Muscle of leg (tissue), 11 donors: Measurements from ENCODE around the gene OTUD6A. TPM values are rescaled to one million over a fixed set of nuclear protein-coding genes. Genes with fewer than 3 reads are reported as not detected.
"Not testable (repeated sequence)": the region's sequence is repeated elsewhere in the genome, so short reads cannot be mapped to it uniquely, and the experiment has no call there.

ENCODE experiments used
- DNase-seq: peaks from one replicate; pipeline ENCODE4 v3.0.0; 2013
- H3K27ac ChIP-seq: one replicate; pipeline ENCODE4 v1.5.1; 2013; ENCODE audit warnings: mild to moderate bottlenecking, low read length, control low read depth
- H3K27me3 ChIP-seq: one replicate; pipeline ENCODE4 v1.6.1; 2013; ENCODE audit warnings: low read length; ENCODE audit not compliant: control insufficient read depth, insufficient read depth
- H3K36me3 ChIP-seq: one replicate; pipeline ENCODE4 v1.6.1; 2013; ENCODE audit warnings: low read length; ENCODE audit not compliant: control insufficient read depth, insufficient read depth
- H3K4me1 ChIP-seq: one replicate; pipeline ENCODE4 v1.6.1; 2013; ENCODE audit warnings: low read length; ENCODE audit not compliant: control insufficient read depth, insufficient read depth
- H3K4me3 ChIP-seq: one replicate; pipeline ENCODE4 v1.5.1; 2013; ENCODE audit warnings: low read length, control low read depth
- H3K9me3 ChIP-seq: replicated peaks from 2 replicates; pipeline ENCODE4 v1.6.1; 2013; ENCODE audit warnings: low read depth, low read length; ENCODE audit not compliant: control insufficient read depth
- WGBS: methylation state at CpG from one replicate; pipeline ENCODE4 v1.1.5; 2013; ENCODE audit warnings: missing lambda C conversion rate; ENCODE audit not compliant: insufficient coverage; 5-methylcytosine and 5-hydroxymethylcytosine counted together
- polyA plus RNA-seq, 8 donors: library from polyadenylated mRNA; unstranded; fragments of 120-200 nt; gene quantifications; one replicate each; pipeline versions ENCODE4 v1.2.1 to v1.2.3, GENCODE V29; 2013; ENCODE audit warnings: inconsistent platforms in 1 of 8, low replicate concordance in 1 of 8; ENCODE audit not compliant: insufficient read length in 8 of 8, insufficient read depth in 1 of 8
- total RNA-seq: library from RNA; stranded (reverse); fragments of 120-200 nt; gene quantifications from one replicate; pipeline ENCODE4 v1.2.4, GENCODE V29; 2013

The OTUD6A gene
- total and polyA plus RNA-seq, 9 donors, result not detected

DNA sequence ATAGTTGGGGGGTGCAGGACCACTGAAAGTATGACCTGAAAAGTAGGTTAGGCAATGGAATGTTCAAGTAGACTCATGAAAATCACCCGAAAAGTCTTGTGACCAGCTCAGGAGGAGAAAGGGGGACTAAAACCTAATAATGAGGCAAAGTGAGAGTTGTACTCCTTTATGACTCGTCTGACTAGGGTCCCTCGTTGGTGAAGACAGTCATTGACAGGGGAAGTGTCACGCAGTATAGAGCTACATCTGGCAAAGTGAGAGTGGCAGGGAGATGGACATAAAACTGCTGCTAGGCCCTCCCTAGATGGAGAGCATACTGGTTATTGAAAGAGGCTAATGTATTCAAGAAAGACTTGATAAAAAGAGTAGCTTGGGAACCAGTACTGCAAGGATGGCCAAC is 20.5 kb downstream of the OTUD6A start:
- no peak for DNase-seq
- Histone ChIP-seq H3K27me3 (peaks cover 19% of the 10 kb centered on the region), H3K4me1 (peaks cover 4% of the 10 kb centered on the region), H3K9me3 (no peaks in the 10 kb centered on the region), H3K36me3 (no peaks in the 10 kb centered on the region), H3K4me3 (no peak overlapping the region), H3K27ac (no peak overlapping the region)
- WGBS, result 50% methylated on average over 4 of the region's 4 CpGs

DNA sequence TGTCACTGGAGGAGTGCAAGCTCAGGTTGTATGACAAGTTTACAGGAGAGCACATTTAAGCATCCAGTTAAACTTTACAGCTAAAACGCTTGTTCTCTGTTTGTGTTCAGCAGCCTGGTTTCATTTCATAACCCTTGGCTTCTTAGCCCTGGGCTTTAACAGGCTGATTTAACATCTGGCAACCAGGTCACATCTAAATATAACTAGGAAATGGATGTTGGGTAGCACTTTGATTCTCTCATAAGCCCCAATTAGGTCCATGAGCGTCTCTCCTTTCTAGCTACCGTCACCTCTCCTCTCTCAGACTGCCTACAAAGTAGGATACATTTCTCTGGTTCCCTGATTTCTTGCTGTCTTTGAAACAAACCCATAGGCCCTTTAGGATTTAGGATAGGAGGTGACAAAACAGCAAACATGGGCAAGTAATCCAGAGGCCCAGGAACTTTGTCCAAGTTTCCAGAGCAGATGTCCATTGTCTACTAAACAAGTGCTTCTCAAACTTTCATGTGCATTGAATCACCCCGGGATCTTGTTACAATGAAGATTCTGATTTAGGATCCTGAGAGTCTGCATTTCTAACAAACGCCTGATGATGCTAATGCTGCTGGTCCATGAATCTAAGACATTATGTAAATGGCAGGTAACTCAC is 22.5 kb downstream of the OTUD6A start:
- H3K9me3 ChIP-seq, result no peaks in the 10 kb centered on the region
- no peaks in the 10 kb centered on the region for H3K36me3 ChIP-seq
- peaks cover 16% of the 10 kb centered on the region for H3K27me3 ChIP-seq
- no peak overlapping the region for H3K4me3 ChIP-seq
- H3K27ac ChIP-seq, result no peak overlapping the region
- peak; percentile 57 for DNase-seq
- WGBS, result 57% methylated on average over 1 of the region's 5 CpGs
- H3K4me1 ChIP-seq, result peaks cover 18% of the 10 kb centered on the region

DNA sequence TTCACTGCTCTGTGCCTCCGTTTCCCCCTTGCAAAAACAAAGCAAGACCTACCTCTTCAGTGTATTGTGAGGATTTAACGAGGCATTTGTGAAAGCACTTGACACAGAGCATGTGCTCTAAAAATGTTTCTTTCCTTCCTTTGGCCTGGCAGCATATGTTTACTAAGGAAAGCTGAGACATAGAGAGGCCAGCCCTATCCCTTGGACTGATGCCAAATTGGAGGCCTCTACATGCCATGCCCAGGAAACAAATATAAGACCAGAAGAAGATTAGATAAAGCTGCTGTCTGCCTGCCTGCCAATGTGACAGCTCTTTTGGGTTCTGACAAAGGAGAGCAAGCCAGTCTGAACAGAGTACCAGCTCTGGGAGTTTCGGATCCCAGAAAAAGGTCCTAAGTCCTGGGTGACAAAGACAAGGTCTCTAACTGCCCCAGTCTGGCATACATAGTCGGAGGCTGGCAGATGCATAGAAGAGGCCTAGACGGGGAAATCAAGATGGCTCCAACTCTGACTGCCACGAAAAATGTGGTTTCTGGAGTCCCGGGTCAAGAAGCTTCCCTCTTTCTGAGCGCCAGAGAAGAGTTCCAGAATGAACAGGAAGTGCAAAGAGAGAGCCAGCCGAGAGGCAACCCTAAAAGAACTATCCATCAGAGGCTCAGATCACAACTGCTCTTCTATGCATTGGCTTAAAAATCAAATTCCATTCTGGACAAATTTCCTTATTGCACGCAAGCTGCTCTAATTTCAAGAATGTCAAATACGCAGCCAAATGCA is 25.8 kb downstream of the OTUD6A start:
- Histone ChIP-seq H3K27me3 (peaks cover 21% of the 10 kb centered on the region), H3K4me3 (no peak overlapping the region), H3K27ac (no peak overlapping the region), H3K9me3 (no peaks in the 10 kb centered on the region), H3K4me1 (peaks cover 18% of the 10 kb centered on the region), H3K36me3 (no peaks in the 10 kb centered on the region)
- WGBS, result 48% methylated on average over 6 of the region's 11 CpGs
- peak; percentile 50 for DNase-seq

DNA sequence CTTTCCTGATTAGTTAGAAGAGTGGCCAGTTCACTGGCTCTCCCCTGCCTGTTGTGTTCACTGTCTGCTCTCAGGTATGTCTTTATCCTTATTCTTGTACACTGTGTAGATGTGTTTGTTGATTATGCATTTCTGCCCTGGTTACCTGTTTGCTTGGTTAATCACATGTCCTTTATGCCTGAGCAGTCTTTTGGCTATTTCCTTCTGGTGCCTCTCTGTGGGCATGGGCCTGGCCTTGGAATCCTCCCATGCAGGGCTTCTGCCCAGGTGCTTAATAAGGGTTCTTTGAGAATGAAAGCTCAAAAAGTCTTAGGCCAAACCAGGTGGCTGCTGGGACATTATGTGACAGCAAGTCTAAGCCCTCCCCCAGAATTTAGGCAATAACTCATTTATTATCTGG is 26.5 kb downstream of the OTUD6A start:
- Histone ChIP-seq H3K4me1 (peaks cover 18% of the 10 kb centered on the region), H3K27me3 (peaks cover 18% of the 10 kb centered on the region), H3K4me3 (no peak overlapping the region), H3K27ac (no peak overlapping the region), H3K9me3 (no peaks in the 10 kb centered on the region), H3K36me3 (no peaks in the 10 kb centered on the region)
- no peak for DNase-seq

DNA sequence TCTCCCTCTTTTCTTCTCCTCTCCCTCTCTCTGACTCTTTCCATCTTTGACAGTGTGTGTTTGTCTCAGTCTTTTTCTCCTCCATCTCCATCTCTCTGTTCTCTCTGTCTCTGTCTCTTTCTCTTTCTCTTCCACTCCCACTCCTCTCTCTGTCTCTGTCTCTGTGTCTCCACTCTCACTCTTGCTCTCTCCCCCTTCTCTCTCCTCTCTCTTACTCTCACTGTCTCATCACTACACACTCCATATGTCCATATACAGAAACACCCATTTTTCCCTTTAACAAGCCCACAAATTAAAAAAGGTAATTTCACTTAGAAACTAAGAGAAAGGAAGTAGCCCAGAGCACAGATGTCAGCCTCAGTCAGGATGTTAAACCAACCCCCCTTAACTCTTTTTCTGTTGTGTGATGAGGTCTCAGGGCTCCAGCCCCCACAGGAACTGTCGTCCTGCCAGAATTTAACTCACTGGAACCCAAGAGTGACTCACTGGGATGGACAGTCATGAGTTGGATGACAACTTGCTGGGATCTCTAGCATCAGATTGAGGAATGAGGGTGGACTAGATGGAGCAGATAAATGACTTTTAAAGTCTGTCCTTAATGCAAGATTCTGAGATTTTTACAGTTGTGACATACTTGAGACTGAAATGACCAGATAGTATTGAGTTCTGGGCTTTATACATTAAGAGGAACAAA is 27.5 kb downstream of the OTUD6A start:
- Histone ChIP-seq H3K9me3 (no peaks in the 10 kb centered on the region), H3K4me1 (peaks cover 18% of the 10 kb centered on the region), H3K4me3 (no peak overlapping the region), H3K36me3 (no peaks in the 10 kb centered on the region), H3K27ac (no peak overlapping the region), H3K27me3 (peaks cover 13% of the 10 kb centered on the region)
- WGBS, result no CpG with 5 or more reads among the region's 1 CpG
- peak; percentile 47 for DNase-seq

DNA sequence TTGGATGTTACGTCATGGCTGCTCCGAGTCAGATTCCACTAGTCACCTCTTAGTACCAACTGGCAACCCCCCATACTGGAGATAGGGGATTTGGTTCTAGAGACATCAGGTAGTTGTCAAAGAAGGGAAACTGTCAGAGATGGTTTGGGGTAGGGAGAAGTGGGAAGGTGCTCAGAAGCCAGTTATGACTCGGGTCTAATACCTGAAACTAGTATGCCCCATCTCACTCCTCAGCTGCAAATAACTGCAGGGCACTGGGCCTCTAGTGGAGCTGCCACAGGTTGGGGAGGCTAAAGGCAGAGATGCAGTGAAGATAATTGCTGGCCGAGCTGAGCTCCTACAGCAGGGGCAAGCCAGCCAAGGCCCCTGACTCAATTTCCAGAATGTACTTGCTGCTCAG is 30.0 kb downstream of the OTUD6A start:
- Histone ChIP-seq H3K9me3 (no peaks in the 10 kb centered on the region), H3K4me3 (no peak overlapping the region), H3K27me3 (peaks cover 12% of the 10 kb centered on the region), H3K27ac (no peak overlapping the region), H3K4me1 (peaks cover 18% of the 10 kb centered on the region), H3K36me3 (no peaks in the 10 kb centered on the region)
- 78% methylated on average over 1 of the region's 4 CpGs for WGBS
- DNase-seq, result no peak

DNA sequence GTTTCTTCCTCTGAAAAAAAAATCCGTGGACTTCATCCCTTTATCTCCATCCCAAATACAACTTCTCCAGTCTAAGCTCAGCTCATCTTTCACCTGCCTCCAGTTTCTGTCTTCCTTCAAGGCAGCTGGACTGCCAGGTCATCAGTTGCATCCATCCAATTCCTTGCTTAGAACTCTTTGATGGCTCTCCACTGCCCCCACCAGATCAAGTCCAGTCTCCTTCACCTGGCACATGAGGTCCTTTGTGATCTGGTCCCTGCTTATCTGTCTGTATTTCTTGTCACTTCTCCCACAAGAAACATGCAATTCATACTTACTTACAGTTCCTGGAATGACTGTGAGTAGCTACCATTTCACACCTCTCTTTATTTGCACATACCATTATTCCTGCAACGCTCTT is 33.8 kb downstream of the OTUD6A start:
- no peaks in the 10 kb centered on the region for H3K36me3 ChIP-seq
- H3K27ac ChIP-seq, result no peak overlapping the region
- 31% methylated on average over 2 of the region's 2 CpGs for WGBS
- DNase-seq, result peak; percentile 41
- H3K4me1 ChIP-seq, result no peaks in the 10 kb centered on the region
- peaks cover 10% of the 10 kb centered on the region for H3K27me3 ChIP-seq
- no peaks in the 10 kb centered on the region for H3K9me3 ChIP-seq
- no peak overlapping the region for H3K4me3 ChIP-seq

DNA sequence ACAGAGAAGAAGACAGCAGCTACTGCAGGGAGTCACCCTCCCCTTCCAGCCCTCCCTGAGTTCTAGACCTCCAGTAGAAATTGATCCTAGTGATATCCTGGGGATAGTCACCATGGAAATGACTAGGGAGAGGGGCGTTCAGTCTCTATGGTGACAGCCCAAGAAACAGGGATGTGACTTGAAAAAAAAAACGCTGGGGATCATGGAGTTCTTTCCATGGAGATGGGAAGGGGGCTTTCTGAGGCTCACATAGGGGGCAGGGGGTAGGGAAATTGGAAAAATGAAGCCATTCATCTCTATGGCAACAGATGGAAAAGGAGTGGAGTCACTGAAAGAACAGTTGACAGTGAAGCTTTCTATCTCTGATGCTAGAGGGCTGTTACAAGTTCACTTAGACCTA is 43.0 kb downstream of the OTUD6A start:
- H3K36me3 ChIP-seq, result no peaks in the 10 kb centered on the region
- H3K9me3 ChIP-seq, result no peaks in the 10 kb centered on the region
- H3K4me1 ChIP-seq, result no peaks in the 10 kb centered on the region
- H3K4me3 ChIP-seq, result no peak overlapping the region
- no peak for DNase-seq
- peaks cover 4% of the 10 kb centered on the region for H3K27me3 ChIP-seq
- H3K27ac ChIP-seq, result no peak overlapping the region
- WGBS, result 33% methylated on average over 2 of the region's 2 CpGs

DNA sequence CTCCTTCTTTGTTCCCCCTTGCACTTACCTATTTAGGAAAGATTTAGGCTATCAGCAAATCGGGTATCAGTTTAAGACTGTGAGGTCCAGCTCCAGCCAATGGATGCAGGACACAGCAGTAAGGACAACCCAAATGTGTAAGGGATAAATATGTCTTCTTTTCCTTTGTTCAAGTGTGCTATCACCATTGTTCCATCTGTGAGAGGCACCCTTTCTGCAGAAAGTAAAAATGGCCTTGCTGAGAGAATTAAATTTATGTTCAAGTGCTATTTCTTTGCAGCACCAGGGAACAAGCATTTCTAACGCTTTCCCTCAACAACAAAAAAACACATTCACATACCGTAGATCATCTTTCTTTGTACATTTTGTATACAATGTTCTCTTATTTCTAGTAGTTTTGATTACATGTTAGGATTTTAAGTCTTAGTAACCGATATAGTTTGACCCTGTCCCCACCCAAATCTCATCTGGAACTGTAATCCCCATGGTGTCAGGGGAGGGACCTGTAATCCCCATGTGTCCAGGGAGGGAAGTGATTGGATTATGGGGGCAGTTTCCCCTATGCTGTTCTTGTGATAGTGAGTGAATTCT is 49.3 kb downstream of the OTUD6A start:
- H3K4me1 ChIP-seq, H3K9me3 ChIP-seq, H3K4me3 ChIP-seq, H3K36me3 ChIP-seq, DNase-seq, H3K27ac ChIP-seq, H3K27me3 ChIP-seq: not testable (repeated sequence)
- WGBS, result 75% methylated on average over 1 of the region's 4 CpGs
